ENCODE measurements around the gene ZNF598.

DNA sequence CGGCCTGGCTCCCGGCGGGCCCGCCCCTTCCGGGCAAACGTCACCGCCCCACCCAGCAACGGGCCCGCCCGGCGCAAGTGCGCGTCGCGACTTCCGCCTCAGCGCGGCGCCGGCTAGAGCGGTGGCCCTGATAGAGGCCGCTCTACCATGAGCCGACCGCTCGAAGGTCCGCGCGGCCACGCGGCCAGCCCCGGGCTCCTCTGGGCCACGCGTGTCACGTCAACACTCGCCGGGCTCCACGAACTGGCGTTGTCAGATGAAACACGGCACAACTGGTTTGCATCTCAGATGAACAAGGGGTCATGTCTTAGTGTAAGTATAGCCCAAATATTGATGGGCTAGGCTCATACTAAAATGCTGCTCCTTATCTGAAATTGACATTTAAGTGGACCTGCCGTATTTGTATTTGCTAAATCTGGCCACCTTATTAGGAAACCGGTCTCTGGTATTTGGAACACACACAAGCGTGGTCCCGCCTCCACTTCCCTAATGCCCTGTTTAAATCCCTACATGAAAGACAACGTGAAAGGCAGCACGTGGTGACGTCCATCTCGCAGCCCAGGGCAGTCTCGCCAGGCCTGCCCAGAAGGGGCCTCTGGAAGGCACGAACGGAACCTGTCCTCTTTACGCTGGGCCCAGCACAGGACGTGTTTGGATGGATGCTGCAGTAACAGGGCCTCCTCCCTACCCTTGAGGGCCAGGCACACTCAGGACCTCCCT lies at the start of gene ZNF598:
- TF ChIP-seq POLR2A (IDR thresholded peaks at IDR 0.05): peak in 3 of 4 donors; percentile 81 to 97 (median 91)
- TF ChIP-seq, protein P1, sequence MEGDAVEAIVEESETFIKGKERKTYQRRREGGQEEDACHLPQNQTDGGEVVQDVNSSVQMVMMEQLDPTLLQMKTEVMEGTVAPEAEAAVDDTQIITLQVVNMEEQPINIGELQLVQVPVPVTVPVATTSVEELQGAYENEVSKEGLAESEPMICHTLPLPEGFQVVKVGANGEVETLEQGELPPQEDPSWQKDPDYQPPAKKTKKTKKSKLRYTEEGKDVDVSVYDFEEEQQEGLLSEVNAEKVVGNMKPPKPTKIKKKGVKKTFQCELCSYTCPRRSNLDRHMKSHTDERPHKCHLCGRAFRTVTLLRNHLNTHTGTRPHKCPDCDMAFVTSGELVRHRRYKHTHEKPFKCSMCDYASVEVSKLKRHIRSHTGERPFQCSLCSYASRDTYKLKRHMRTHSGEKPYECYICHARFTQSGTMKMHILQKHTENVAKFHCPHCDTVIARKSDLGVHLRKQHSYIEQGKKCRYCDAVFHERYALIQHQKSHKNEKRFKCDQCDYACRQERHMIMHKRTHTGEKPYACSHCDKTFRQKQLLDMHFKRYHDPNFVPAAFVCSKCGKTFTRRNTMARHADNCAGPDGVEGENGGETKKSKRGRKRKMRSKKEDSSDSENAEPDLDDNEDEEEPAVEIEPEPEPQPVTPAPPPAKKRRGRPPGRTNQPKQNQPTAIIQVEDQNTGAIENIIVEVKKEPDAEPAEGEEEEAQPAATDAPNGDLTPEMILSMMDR (IDR thresholded peaks at IDR 0.05): peak in 1 of 6 experiments; percentile 6
